ENCODE results near the gene BRAT1. TPM values are rescaled to one million over a fixed set of nuclear protein-coding genes. Genes with fewer than 3 reads are reported as not detected.

BRAT1 gene
- total and polyA plus RNA-seq, 11 donors = 10.9 to 27.8 (median 14.9) TPM

GRCh38 chr7:2542011-2542915 lies 13.1 kb downstream of the BRAT1 start:
- WGBS, 4 donors = 82 to 92% (median 86%) methylated on average over 10 to 25 of the region's 25 CpGs
- Histone ChIP-seq H3K4me1 (no peaks in the 10 kb centered on the region), H3K4me3 (no peak overlapping the region), H3K36me3 (peaks cover 0 to 95% (median 87%) of the 10 kb centered on the region in 9 donors), H3K9me3 (no peaks in the 10 kb centered on the region), H3K27me3 (no peaks in the 10 kb centered on the region), H3K27ac (no peak overlapping the region)
- TF ChIP-seq CTCF (IDR thresholded peaks at IDR 0.05) (no peak), POLR2A (IDR thresholded peaks at IDR 0.05) (no peak)
- DNase-seq (peak in 2 of 5 donors; percentile 17 to 37), ATAC-seq (no peak)
- intact Hi-C loops (cut with DNase I) = no loop called here

GRCh38 chr7:2541291-2542010 lies 13.9 kb downstream of the BRAT1 start:
- no peak for ATAC-seq
- H3K36me3 ChIP-seq = peaks cover 0 to 87% (median 79%) of the 10 kb centered on the region in 9 donors
- WGBS, 4 donors = 93 to 95% (median 94%) methylated on average over 30 to 40 of the region's 40 CpGs
- no peaks in the 10 kb centered on the region for H3K9me3 ChIP-seq
- no peaks in the 10 kb centered on the region for H3K27me3 ChIP-seq
- DNase-seq = peak in 2 of 5 donors; percentile 18 to 60
- TF ChIP-seq POLR2A (IDR thresholded peaks at IDR 0.05) (no peak), CTCF (IDR thresholded peaks at IDR 0.05) (no peak)
- H3K4me3 ChIP-seq = no peak overlapping the region
- intact Hi-C loops (cut with DNase I) = no loop called here
- H3K4me1 ChIP-seq = no peaks in the 10 kb centered on the region
- no peak overlapping the region for H3K27ac ChIP-seq

- peaks cover 0 to 79% (median 71%) of the 10 kb centered on the region in 9 donors for H3K36me3 ChIP-seq
- no peak for ATAC-seq
- intact Hi-C loops (cut with DNase I) = no loop called here
- no peak overlapping the region for H3K4me3 ChIP-seq
- H3K27me3 ChIP-seq = no peaks in the 10 kb centered on the region
- no peak overlapping the region for H3K27ac ChIP-seq
- DNase-seq = peak in 2 of 5 donors; percentile 5 to 56
- TF ChIP-seq POLR2A (IDR thresholded peaks at IDR 0.05) (no peak), CTCF (IDR thresholded peaks at IDR 0.05) (no peak)
- H3K4me1 ChIP-seq = no peaks in the 10 kb centered on the region
- H3K9me3 ChIP-seq = no peaks in the 10 kb centered on the region
- 86 to 94% (median 93%) methylated on average over 15 to 19 of the region's 19 CpGs for WGBS, 4 donors
Observed at GRCh38 chr7:2540641-2541051, 14.7 kb downstream of the BRAT1 start.

- ATAC-seq (no peak), DNase-seq (peak in 1 of 5 donors; percentile 14)
- intact Hi-C loops (cut with DNase I) = no loop called here
- TF ChIP-seq POLR2A (IDR thresholded peaks at IDR 0.05) (no peak), CTCF (IDR thresholded peaks at IDR 0.05) (no peak)
- Histone ChIP-seq H3K27ac (no peak overlapping the region), H3K4me3 (no peak overlapping the region), H3K9me3 (no peaks in the 10 kb centered on the region), H3K4me1 (no peaks in the 10 kb centered on the region), H3K36me3 (peaks cover 0 to 74% (median 66%) of the 10 kb centered on the region in 9 donors), H3K27me3 (no peaks in the 10 kb centered on the region)
- 93 to 97% (median 96%) methylated on average over 6 to 7 of the region's 7 CpGs for WGBS, 4 donors
Observed at GRCh38 chr7:2540133-2540532, 15.2 kb downstream of the BRAT1 start.
